GF-D8 (cell line): ENCODE data around the gene ATF6B.
A peak's percentile ranks its signal among the peaks of the same experiment; 100 is the strongest.

ENCODE experiments used
- DNase-seq: peaks from one replicate; lab custom pipeline; 2025; lab: John Stamatoyannopoulos, UW

ATF6B gene

DNA sequence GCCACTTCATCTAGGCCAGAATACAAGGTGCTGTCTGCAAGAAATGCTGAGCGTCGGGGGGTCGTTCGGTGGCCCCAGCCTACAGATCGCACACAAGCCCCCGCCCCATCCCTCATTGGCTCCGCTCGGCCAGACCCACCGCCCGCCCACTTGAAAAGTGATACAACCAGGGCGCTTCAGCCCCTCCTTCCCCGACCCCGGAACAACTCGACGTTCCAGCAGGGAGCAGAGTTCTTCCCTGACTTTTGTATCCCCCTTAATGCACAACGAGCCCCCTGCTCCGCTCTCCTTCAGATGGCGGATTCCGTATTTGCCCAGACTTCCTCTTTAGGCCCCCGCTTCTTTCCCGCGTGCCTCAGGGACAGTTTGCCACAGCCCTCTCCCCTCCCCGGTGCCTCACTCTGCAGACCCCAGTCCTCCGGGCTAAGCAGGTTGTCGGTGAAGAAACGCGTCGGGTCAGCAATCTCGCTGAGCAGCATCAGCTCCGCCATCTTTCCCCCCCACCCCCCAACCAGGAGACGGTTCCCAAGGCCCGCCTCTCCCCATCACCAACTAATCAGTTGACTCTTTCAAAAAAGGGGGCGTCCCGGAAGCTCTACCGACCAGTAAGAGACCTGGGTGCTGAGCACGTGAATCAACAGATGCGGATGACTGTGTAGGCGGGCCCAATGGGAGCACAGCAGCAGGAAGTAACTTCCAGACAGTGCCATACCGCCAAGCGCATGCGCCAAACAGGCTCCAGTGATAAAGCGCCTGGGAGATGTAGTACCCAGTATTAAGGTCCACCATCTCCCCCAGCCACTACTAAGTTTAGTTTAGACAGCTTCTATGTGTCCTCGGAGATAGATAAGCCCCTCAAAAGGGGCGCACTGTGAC lies at the start of gene ATF6B:
Gene ATF6B (minus strand): TSS at position 530 of the 876 bp plus-strand sequence. CDS start 39 bp downstream, at position 491.
- peak; percentile 99 for DNase-seq

DNA sequence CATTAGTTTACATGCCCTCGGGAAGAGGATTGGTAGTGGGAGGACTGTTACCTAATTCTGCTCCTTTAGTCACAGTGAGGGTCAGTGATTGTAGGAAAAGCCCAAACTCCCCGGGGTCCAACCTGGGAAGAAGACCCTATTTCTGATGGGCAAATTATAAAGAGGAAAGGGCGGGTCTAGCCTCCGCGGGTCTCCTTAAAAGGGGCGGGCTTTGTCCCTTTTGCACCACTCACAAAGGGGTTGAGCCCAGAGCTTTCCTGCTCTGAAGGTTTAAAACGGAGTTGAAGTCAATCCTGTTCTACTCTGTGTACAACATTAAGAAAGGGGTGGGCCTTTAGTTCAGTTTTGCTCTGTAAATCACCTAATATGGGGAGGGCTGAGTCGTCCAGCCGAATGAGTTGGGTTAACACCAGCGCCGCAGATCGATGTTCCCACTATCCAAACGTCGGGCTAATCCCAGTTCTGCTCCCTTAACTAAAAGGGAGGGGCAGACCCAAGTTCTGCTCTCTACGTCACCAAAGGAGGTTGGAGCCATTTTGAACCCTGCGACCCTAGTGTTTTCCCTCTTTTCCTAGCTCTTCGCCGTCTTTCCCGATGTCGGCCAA lies 49.2 kb upstream of the ATF6B start:
- peak; percentile 7 for DNase-seq

DNA sequence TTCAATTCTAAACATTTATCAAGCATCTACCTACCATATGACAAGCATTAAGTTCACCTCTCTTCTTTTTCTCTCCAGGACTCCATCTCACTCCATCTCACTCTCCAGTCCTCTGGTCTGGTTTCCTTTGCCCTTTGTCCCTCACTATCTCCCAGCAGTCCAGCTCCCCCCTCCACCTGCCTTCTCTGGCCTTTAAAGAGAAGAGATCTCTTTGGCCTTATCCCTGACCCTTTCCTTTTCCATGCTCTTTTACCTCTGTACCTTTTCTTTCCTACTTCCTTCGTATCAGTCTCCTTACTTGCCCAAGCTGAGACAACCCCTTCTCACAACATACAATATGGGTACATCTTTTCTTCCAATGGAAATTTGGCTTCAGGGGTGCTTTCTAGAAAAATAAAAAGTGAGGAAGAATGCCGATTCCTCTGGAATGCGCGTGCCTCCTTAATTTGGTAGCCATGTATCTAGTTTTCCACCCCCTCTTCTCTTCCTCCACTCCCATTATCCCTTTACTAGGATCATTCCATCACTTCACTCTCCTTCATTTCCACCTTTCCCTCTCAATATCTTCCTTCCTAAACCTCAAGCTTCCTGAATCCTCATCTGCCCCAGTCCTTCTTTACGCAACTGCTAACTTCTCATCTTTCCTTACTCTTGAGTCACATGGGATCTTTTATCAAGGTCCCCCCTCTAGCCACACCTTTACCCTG lies 48.6 kb upstream of the ATF6B start:
- DNase-seq, result no peak

DNA sequence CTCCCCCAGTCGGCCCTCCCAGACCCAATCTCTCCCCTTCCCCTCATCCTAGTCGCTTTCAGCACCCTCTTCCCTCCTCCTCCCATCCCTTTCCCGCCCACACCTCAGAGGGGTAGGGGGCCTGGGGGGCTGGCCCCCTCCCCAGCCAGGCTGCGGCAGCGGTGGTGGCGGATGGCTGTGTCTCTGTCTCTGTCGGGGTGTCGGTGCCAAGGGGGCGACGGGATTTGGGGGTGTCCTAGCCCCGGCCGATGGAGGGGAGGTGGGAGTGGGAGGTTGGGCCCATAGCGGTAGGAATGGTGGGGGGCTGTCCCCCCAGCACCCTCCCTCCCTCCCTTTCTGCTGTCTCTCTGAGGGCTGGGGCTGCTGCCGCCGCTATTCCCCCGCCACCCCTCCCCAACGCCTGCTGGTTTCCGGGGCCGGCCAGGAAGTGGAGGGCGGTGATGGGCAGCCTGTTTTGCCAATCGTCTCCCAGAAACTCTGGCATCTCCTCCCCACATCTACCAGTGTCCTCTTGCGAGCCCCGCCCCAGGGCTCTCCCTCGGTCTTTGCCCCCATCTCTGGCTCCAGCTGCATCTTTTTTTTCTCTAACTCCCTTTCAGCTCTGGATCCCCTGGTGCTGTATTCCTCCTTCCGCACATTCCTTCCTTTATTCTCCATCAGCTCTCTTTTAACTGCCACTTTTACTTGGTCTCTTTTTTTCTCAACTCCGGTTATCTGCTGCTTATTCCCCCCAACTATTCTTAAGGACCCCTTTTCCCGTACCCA lies 47.8 kb upstream of the ATF6B start, which contains the start of gene AGPAT1:
Gene AGPAT1 (minus strand): TSS at position 374 of the 765 bp plus-strand sequence. CDS start 4,588 bp downstream, outside the sequence.
- peak; percentile 90 for DNase-seq

DNA sequence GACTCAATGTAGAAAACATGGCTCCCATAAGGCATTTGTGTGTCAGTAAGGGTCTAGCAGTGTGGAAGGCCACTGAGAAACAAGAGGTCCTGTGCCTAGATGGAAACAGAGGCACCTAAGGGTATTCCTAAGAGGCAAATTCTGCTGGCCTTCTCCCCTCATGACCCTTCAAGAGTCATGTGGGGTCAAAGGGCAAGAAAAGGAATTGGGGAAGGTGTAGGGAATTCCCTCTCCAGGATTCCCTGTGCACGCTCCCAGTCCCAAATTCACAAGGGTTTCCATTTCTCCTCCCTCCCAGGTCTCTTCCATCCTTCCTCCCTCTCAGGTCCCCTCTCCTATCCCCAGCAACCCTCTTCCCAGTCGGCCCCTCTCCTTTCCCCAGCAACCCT lies 47.3 kb upstream of the ATF6B start:
- no peak for DNase-seq

DNA sequence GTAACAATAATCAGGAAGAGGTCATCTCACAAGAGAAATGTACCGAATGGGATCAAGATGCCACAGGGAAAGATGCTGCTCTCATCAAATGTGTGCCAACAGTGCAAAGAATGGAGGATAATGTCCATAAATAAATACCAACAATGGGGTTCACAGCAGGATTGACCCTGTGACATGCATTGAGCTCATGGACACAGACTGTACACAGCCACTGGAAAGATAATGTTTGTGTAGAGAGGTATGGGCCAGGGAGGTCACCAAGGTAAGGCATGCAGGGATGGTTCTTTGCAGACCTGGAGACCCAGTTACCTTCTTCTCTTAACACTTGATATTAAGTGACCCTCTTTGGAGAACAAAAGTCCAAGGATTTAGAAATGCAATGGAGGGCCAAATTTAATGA lies 46.4 kb upstream of the ATF6B start:
- no peak for DNase-seq

DNA sequence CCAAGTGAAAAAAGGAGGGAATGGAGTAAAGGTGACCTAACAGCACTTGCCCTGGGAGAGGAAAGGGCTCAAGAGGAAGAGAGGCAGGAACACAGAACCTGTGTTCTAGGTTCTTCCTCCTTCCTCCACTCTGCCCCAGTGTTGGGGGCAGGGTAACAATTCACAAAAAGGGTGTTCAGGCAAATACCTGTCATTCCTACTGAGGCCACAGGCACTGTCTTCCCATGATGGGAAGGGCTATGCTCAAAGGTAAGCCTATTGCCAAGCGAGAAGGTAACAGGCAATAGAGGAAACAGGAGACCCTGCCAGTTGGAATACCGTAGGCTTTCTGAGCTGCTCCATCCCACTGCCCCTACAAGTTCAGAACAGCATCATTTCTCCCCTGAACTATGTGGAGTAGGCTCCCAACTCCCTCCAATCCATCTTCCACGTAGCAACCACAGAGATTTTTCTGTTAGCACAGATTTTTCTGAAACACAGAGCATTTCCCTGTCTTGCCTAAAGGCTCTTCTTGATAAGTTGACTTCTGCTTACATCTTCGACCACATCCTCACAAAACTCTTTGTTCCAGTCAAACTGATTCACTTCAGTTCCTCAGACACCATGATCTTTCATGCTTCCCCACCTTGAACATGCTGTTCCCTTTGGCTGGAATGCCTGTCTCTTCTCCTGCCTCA lies 45.1 kb upstream of the ATF6B start:
- DNase-seq, result no peak

DNA sequence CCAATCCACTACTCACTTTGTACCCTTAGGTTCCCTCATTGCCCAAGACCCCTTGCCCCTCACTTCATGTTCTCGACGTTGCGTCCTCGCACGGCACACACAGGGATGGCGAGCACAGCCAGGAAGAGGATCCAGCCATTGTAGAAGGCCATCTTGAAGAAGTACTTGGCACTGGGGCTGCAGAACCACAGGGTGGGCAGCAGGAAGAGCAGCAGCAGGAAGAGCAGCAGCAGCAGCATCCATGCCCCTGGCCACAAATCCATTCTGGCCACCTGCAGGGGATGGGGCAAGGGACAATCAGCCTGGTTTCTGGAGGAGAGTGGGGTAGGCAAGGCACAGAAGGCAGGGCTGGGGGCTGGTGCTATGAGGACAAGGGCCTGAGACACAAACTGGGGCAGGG lies 43.2 kb upstream of the ATF6B start:
- DNase-seq, result no peak

DNA sequence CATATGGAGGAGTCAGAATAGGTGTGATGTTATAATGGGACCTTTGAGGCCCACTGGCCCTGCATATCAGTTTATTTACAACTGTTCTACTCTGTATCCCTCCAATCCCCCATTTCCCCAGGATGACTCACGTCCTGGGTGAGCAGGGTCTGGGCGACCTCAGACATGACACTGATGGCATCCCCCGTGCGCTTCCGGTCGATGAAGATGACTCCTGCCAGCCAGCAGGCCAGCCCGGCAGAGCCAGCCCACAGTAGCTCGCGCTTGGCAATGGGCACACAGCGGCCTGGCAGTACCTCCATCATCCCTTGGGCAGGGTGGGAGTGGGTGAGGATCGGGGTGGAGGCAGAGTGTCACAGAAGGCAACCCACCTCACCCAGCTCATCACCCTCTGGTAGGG lies 42.2 kb upstream of the ATF6B start:
- DNase-seq, result no peak

DNA sequence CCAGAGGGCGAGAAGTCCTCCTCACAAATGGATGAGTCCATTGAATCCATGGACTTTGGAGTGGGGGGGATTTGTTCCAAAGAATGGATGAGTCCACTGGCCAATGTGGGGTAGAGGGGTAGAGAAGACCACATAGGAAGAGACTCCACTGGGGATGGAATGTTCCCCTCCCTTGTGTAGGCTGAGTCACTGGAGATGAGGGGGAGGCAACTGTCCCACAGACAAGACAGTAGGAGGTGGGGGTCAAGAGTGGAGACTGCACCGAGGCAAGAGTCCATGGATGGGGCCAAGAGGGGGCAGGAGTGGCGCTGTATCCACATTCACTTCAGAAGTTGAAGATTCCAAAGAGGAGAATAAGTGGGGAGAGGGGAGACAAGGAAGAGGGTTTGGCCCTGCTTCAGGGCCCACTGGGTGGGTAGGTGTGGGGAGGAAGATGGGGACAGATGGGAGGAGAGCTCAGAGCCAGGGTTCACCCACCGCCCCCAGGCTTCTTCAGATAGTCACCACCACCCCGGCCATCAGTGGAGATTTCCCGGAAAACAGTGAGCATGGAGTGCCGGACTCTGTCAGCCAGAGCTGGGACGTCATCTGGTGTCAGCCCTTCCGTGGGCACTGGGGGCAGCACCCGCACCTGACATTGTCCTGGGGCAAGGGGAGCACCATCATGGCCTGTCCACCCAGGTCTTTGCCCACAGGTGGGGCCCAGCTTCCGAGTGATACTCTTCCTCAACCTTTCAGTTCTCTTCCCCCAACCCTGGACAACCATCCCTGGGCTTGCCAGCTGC lies 41.0 kb upstream of the ATF6B start:
- no peak for DNase-seq

DNA sequence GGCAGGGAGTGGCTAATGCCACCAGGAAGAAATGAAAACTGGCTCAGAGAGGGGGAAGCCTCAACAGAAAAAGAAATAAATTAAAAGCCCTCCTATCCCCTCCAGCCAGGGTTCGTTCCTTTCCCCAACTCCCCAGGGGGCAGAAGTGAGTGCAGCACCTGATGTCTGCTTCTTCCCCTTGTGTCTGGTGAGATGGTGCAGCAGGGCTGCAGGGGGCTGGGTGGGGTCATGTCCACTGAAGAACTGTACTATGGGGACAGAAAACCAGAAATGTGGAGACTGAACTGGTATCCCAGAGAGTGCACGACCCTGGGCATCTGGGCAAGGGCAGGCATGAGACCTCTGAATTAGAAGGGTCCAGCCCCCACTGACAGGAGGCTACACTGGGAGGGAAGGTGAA lies 40.3 kb upstream of the ATF6B start:
- DNase-seq, result no peak

DNA sequence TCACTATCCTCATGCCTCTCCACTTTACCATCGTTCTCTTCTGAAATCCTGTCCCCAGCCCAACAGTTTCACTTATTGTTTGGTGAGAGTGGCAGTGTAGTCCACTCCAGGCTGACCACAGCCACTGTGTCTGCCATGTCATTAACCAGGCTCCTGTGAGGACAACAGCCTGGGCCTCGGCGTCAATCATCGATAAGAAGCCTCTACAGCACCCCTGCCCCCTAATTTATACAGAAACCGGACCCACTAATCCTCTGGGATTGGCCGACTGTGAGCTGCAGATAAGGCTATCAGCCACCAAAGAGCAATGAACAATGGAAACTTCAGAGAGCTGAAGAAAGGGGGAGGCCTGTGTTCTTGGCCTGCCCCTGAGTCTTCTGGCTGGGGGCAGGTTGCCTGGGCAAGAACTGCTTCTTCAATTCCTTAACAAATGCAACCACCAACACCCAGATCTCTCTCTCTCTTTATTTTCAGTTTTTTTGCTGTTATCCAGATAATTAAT lies 39.8 kb upstream of the ATF6B start:
- no peak for DNase-seq

DNA sequence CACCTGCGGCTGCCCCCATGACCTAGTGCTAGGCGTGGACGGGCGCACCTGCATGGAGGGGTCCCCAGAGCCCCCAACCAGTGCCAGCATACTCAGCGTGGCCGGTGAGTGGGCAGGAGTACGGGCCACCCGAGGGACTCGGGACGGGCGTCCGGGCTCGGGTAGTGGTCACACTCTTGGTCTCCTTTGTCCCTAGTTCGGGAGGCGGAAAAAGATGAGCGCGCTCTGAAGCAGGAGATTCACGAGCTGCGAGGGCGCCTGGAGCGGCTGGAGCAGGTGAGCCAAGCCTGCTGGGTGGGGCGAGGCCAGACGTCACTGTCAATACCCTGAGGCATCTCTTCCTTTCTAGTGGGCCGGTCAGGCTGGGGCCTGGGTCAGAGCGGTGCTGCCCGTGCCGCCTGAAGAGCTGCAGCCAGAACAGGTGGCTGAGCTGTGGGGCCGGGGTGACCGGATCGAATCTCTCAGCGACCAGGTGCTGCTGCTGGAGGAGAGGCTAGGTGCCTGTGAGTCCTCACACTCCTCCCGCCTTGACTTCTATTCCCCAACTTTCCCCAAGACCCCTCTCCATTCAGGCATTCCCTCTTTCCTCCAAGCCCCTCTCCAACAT lies 39.2 kb upstream of the ATF6B start:
- DNase-seq, result no peak

DNA sequence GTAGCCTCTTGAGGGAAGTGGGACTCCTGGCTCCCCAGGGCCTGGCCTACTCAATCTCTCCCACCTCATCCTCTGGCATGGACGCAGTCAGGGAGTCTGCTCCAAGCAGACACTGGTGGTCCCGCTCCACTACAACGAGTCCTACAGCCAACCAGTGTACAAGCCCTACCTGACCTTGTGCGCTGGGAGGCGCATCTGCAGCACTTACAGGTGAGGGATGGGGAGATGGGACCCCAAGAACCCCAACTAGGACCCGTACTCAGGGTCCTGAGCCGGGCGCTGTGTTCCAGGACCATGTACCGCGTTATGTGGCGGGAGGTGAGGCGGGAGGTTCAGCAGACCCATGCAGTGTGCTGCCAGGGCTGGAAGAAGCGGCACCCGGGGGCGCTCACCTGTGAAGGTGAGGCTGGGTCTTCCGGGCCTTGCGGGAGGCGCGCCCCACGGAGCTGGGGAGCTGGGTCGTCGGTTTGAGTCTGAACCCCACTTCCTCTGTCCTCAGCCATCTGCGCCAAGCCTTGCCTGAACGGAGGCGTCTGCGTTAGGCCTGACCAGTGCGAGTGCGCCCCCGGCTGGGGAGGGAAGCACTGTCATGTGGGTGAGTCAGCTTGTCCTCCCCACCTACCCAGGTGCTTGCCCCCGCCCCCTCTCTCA lies 38.5 kb upstream of the ATF6B start:
- no peak for DNase-seq

DNA sequence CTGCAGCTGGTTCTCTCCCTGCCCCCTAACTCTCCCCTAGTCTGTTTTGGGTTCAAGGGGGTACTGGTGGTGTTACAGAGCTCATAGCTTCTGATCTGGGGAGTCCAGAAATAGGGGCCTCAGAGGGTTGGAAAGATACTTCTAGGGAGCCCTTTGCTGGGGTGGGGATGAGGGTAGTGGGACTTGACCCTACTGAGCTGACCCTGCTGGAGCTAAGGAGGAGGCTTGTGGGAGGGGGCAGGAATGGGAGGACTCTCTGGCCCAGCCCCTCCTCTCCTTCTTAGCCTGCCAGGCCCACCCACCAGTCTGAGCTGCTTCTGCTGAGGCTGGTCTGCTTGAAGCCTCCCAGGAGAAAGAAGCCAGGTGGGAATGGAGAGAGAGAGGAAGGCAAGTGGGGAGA lies 36.2 kb upstream of the ATF6B start, which contains the start of gene EGFL8:
Gene EGFL8 (plus strand): TSS at position 301 of the 400 bp plus-strand sequence. CDS start 1,571 bp downstream, outside the sequence.
- no peak for DNase-seq

DNA sequence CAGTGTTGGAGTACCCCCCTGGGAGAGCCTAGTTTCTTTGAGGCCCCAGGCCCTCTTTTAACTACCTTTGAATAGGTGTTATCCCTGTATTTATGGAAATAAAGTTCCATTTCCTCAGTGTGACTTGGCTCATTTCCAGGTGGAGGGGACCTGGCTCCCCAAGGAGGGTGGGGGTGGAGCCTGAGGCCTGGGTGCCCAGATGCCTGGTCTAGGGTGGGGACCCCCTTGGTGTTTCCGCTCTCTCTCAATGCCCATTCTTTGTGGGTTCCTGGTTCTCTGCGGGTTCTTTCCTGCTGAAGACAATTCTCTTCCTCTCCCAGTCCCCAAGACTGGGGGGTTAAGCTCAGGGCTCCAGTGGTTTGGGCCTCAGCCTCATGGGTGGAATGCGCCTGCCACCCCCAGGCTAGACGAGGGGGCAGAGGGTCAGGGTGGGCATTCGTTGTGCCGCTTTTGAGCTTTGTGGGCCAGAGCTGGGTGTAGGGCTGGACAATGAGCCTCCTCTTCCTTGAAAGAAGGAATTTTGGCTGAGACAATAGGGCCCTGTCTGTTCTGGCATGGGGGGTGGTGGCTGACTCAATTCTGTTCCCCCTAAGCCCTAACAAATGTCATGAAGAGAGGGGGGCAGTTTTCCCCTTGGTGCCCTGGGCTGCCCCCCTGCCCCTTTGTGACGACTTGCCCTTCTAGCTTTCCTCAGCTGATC lies 35.7 kb upstream of the ATF6B start:
- DNase-seq, result no peak

DNA sequence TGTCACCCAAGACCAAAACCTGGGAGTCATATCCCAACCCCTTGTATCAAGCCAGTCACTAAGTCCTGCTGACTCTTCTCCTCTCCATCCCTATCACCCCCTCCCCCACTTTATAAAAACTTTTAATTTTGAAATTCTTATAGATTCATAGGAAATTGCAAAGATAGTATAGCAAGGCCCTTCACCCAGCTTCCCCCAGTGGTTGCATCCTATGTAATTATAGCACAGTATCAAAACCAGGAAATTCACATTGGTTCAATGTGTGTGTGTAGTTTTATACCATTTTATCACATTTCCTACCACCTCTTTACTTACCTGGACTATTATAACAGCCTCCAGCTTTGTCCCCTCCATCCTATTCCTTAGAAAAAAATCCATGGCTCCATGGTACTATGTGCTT lies 30.0 kb upstream of the ATF6B start:
- no peak for DNase-seq

DNA sequence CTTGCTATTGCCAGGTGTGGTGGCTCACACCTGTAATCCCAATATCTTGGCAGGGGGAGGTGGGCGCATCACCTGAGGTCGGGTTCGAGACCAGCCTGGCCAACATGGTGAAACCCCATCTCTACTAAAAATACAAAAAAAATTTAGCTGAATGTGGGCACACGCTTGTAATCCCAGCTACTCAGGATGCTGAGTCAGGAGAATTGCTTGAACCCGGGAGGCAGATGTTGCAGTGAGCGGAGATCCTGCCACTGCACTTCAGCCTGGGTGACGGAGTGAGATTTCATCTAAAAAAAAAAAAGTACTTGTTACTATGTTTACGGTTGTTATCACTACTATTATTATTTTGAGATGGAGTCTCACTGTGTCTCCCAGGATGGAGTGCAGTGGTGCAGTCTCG lies 28.8 kb upstream of the ATF6B start:
- DNase-seq, result no peak
